Epidermal melanocyte (primary cell): ENCODE data around the gene RNF207.
A peak's percentile ranks its signal among the peaks of the same experiment; 100 is the strongest.

Experiments
- DNase-seq: peaks from one replicate; pipeline ENCODE4 v3.0.0; 2011; ENCODE audit warnings: low spot score; ENCODE audit not compliant: insufficient read length

Gene RNF207

GRCh38 chr1:6224718-6225117, 18.8 kb downstream of the RNF207 start:
- no peak for DNase-seq

GRCh38 chr1:6225651-6226050, 19.7 kb downstream of the RNF207 start:
- DNase-seq, result no peak

DNA sequence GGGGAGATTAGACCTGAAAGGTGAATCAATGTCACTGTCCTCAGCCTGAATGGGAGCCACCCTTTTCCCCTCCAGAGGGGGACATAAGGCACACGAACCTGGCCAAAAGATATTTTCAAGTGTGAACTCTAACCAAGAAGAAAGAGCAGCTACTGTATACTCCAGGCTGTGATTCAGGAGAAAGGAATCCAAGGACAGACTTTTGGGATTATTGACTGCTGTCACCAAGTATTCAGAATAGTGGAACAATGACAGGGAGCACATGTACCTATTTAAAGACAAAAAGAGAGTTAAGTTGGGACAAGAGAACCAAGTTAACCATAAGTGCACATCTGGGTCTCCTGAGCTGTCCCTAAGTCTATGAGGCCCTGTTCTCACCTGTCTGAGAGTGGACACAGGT, 27.5 kb downstream of the RNF207 start:
- no peak for DNase-seq

- no peak for DNase-seq
Measured at GRCh38 chr1:6234502-6235295, 28.8 kb downstream of the RNF207 start.

- DNase-seq, result no peak
Measured at GRCh38 chr1:6235296-6235677, 29.4 kb downstream of the RNF207 start.

DNA sequence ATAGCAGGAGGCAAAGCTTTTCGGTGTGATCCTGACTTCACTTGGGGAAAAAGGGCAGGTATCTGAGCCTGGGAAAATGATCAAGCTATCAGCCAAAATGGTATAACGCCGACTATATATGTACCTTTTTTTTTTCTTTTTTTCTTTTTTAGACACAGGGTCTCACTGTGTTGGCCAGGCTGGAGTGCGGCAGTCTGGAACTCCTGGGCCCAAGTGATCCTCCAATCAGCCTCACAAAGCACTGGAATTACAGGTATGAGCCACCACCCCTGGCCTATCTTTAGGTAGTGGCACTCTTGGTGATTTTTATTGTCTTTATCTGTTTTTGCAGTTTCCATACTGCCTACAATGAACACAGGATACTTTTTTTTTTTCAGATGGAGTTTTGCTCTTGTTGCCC, 31.2 kb downstream of the RNF207 start:
- DNase-seq, result no peak

- DNase-seq, result no peak
Measured at GRCh38 chr1:6239213-6239752, 33.4 kb downstream of the RNF207 start.

GRCh38 chr1:6239950-6240768, 34.2 kb downstream of the RNF207 start:
- no peak for DNase-seq

DNA sequence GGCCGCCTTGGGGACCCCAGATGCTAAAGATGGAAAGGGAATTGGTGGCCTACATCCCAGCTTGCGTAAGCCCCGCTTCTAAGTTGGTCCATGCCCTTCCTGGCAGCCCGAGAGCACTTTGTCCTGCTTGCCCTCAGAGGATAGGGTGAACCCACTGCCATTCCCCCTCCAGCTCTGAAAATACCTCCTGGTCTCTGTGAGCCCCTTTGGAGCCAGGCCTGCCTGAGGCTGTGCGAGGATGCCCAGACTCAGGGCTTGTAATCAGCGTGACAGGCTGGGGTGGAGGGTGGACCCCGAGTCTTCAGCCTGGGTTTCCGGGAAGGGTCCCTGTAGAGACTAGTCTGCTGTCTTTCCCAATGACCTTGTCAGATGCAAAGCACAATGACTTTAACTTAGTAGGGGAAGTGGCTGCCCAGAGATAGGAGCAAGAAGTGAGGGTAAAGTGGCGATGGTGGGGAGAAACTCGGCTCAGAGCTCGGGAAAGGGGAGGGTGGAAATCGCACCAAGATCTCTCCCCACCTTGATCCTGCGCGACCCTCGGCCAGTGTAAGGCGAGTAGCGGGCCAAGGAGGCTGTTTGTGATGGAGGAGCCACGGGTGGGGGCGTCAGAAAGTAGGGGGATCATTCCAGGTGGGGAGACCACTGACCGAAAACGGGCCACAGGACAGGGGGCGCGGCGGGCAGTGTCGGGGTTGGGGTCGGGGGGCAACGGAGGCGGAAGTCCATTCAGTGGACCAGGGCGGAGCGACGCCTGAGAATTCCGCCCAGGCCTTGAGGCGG, 35.4 kb downstream of the RNF207 start:
- DNase-seq, result peak; percentile 12

DNA sequence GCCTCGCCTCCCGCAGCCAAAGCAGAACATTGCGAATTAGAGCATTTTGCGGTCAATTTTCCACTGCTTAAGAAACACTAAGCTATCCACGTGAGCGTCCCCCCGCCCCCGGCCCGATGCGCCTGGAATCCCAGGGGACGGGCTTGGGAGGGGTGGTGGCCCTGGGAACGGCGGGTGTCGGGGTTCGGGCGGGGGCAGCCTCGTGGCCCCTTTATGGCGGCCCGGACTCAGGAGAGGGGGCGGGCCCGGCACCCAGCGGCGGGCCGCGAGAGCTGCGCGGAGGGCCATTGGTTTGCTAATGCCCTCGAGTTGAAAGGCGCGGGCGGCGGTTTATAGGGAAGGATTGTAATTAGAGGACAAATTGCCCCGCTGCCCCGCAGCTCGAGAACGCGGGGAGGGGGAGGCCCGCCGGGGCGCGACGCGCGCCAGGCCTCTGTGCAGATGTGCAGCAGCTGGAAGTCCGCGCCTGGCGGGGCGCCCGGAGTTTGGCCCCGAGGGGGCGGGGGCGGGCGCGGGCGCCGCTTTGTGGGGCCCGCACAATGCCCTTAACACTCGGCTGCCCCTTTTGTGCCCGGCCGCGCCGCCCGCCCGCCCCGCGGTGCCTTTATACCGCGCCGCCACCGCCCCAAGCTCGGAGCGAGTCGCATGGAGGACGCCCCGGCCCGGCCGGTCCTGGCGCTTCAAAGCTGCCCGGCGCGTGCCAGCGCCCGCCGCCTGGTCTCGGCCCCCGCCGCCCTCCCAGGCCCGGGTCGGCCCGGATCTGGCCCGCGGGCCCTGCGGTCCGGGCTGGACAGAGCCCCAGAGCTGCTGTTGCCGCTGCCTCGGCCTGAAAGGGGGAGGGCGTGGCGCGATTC, 36.2 kb downstream of the RNF207 start:
- DNase-seq, result peak; percentile 20

- DNase-seq, result peak; percentile 10
Measured at GRCh38 chr1:6243053-6243834, 37.3 kb downstream of the RNF207 start.

DNA sequence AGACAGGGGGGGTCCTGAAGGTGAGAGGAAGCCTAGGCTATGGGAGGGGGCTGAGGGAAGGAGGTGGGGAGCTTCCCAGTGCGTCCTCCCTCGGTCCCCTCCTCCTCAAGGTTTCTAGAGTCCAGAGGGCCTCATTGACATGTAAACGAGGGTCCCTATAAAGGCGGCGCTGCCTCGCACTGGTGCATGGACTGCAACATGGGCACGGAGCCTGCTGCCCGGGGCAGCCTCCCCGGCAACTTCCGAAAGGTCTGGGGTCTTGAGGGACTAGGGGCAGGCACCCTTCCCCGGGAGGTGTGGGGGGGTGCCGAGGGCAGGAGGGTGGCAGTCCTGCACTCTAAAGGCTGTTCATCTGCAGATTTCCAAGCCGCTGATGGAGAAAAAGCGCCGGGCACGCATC, 38.1 kb downstream of the RNF207 start, which contains the start of gene HES3:
TSS of gene HES3 (plus strand) at position 187 of the 400 bp plus-strand sequence. CDS start at position 374, 187 bp downstream.
- peak; percentile 10 for DNase-seq

- no peak for DNase-seq
Measured at GRCh38 chr1:6244401-6245049, 38.6 kb downstream of the RNF207 start.

- peak; percentile 90 for DNase-seq
Measured at GRCh38 chr1:6245086-6245868, 39.4 kb downstream of the RNF207 start.

- DNase-seq, result no peak
Measured at GRCh38 chr1:6245869-6246496, 40.1 kb downstream of the RNF207 start.

- peak; percentile 97 for DNase-seq
Measured at GRCh38 chr1:6246497-6247467, 40.9 kb downstream of the RNF207 start.

- DNase-seq, result no peak
Measured at GRCh38 chr1:6247651-6248050, 41.7 kb downstream of the RNF207 start.
